OCI-LY7 (cell line): ENCODE data around the gene PRRX1. TPM values are rescaled to one million over a fixed set of nuclear protein-coding genes. Genes with fewer than 3 reads are reported as not detected.

ENCODE experiments used
- BruUV-seq: library from RNA; stranded (reverse); fragments of 400-500 nt; replicated peaks from 2 replicates; lab custom pipeline; 2021; lab: Mats Ljungman, UMichigan
- CTCF ChIA-PET: fragments of 300-600 bp; sonication (Branson Sonifier 250); formaldehyde crosslinking; loops from one replicate; lab custom pipeline; 2022; ENCODE audit warnings: antibody characterized with exemption; ENCODE audit not compliant: unreplicated experiment; lab: Charles Lee
- POLR2A ChIA-PET: fragments of 300-600 bp; sonication (Branson Sonifier 250); formaldehyde crosslinking; loops from one replicate; lab custom pipeline; 2022; ENCODE audit warnings: antibody characterized with exemption; lab: Charles Lee
- DNase-seq: peaks from one replicate; pipeline ENCODE4 v3.0.0-alpha.2; 2015; ENCODE audit warnings: low spot score
- H2AFZ ChIP-seq: fragments of 200-600 bp; sonication (generic), shearing (Covaris generic); 2 replicates; pipeline ENCODE4 v1.6.1; 2014; ENCODE audit warnings: mild to moderate bottlenecking, antibody characterized with exemption, low read length, moderate library complexity
- H3K27ac ChIP-seq: fragments of 200-600 bp; sonication (generic); 2 replicates; pipeline ENCODE4 v1.5.1; 2014; ENCODE audit warnings: mixed run types, low read depth, mild to moderate bottlenecking, moderate library complexity, low read length, inconsistent platforms; ENCODE audit not compliant: poor library complexity, severe bottlenecking
- H3K36me3 ChIP-seq: fragments of 200-600 bp; sonication (generic); 2 replicates; pipeline ENCODE4 v1.6.1; 2014; ENCODE audit warnings: mild to moderate bottlenecking, antibody characterized with exemption, low read length, moderate library complexity, mixed read lengths; ENCODE audit not compliant: insufficient read depth
- H3K4me1 ChIP-seq: fragments of 200-600 bp; sonication (generic); 2 replicates; pipeline ENCODE4 v1.5.1; 2014; ENCODE audit warnings: mild to moderate bottlenecking, low read length; ENCODE audit not compliant: insufficient read depth, poor library complexity, severe bottlenecking
- H3K4me2 ChIP-seq: fragments of 200-600 bp; sonication (generic); 2 replicates; pipeline ENCODE4 v1.6.1; 2014; ENCODE audit warnings: mild to moderate bottlenecking, low read length
- H3K4me3 ChIP-seq: fragments of 200-600 bp; sonication (generic); 2 replicates; pipeline ENCODE4 v1.5.1; 2014; ENCODE audit warnings: mild to moderate bottlenecking, low read depth, low read length; ENCODE audit not compliant: poor library complexity, severe bottlenecking
- H3K79me2 ChIP-seq: fragments of 200-600 bp; sonication (generic); 2 replicates; pipeline ENCODE4 v1.6.1; 2016; ENCODE audit warnings: low read depth, mild to moderate bottlenecking, low read length, moderate library complexity, mixed read lengths; ENCODE audit not compliant: insufficient read depth
- H3K9me2 ChIP-seq: fragments of 200-600 bp; sonication (generic); 2 replicates; pipeline ENCODE4 v1.6.1; 2016; ENCODE audit warnings: mild to moderate bottlenecking, low read length, mixed read lengths; ENCODE audit not compliant: insufficient read depth
- H3K9me3 ChIP-seq: fragments of 200-600 bp; sonication (generic); 2 replicates; pipeline ENCODE4 v1.6.1; 2014; ENCODE audit warnings: mild to moderate bottlenecking, mixed run types, low read length, mixed read lengths
- H4K20me1 ChIP-seq: fragments of 200-600 bp; sonication (generic); 2 replicates; pipeline ENCODE4 v1.6.1; 2014; ENCODE audit warnings: mild to moderate bottlenecking, antibody characterized with exemption, low read length, moderate library complexity, mixed read lengths; ENCODE audit not compliant: insufficient read depth
- EZH2phosphoT487 ChIP-seq: fragments of 200-600 bp; sonication (generic); IDR thresholded peaks from 2 replicates; pipeline ENCODE4 v1.6.1; 2018; ENCODE audit warnings: low read depth, borderline replicate concordance, mild to moderate bottlenecking, mixed run types, antibody characterized with exemption, low read length, moderate library complexity, mixed read lengths
- intact Hi-C: fragments of 100-400 bp; cut with micrococcal nuclease; formaldehyde crosslinking; loops from one replicate; pipeline ENCODE4 v1.10.0; 2022; ENCODE audit not compliant: unreplicated experiment
- total RNA-seq, 2 experiments: library from RNA; depleted of rRNA in 1 of 2; stranded (reverse); fragments of >200 nt in 1 of 2; shearing (Covaris generic) in 1 of 2; gene quantifications; 2 replicates each; pipeline ENCODE4 v1.2.3, GENCODE V29; 2014 to 2022
- TF ChIP-seq, protein P1 (sequence below): fragments of 200-600 bp; sonication (generic); conservative IDR thresholded peaks from 2 replicates; pipeline ENCODE4 v1.5.1; 2014; ENCODE audit warnings: mild to moderate bottlenecking, antibody characterized with exemption, low read length, moderate library complexity, mixed read lengths

PRRX1 gene
- total RNA-seq, 2 experiments from 2014 or later = not detected

DNA sequence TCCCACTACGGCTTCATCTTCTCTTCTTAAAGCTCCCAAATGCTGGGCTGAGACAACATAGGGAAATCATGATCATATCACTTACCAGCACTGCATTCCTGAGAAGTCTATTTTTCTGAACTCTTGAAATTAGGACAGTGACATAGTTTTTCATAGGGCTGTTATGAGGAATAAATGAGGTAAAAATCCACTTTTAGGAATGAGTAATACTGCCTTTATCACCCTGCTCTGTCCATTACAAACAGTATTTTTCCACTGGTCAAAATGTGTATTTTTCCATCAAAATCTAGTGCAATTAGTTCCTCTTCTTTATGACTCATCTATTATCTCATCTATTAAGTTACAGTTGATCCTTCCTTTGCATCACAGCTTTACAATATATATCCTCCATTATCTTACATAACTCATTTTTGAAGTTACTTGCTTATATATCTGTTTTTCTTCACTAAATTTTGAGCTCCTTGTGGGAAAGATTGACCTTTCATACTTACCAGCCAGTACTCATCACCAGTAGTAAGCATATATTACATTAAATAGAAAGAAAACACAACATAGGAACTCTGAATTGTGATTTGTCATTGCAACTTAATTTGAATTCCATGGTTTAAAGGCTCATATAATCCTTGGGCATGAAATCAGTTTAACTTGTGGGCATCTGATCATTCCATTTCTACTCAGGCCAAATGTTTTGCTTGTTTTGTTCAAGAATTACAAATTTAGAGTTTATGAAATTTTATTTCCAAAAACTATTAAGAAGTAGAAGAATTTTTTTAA is 37.1 kb downstream of the PRRX1 start:
- intact Hi-C loops = no loop called here
- no TSS peak for BruUV-seq

DNA sequence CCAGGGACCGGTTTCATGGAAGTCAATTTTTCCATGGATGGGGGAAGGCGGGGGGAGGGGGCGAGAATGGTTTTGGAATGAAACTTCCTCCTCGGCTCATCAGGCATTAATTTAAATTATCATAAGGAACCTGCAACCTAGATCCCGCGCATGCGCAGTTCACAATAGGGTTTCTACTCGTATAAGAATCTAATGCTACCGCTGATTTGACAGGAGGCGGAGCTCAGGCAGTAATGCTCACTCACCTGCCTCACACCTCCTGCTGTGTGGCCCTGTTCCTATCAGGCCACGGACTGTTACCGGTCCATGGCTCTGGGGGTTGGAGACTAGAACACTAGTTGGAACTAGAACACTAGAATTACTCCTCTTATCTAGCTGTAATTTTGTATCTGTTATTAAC is 38.0 kb downstream of the PRRX1 start:
- Histone ChIP-seq H3K4me2 (no peak overlapping the region), H3K4me1 (no peaks in the 10 kb centered on the region), H3K79me2 (no peaks in the 10 kb centered on the region), H3K9me3 (no peaks in the 10 kb centered on the region), H3K4me3 (no peak overlapping the region), H3K27ac (no peak overlapping the region), H2AFZ (no peak overlapping the region), H4K20me1 (0 out of 2 replicates have a peak, but pooled peaks cover 3% of the 10 kb centered on the region), H3K9me2 (no peaks in the 10 kb centered on the region), H3K36me3 (no peaks in the 10 kb centered on the region)
- CTCF ChIA-PET = no interaction called here
- intact Hi-C loops = no loop called here
- POLR2A ChIA-PET = no interaction called here
- BruUV-seq = no TSS peak
- TF ChIP-seq, protein P1, sequence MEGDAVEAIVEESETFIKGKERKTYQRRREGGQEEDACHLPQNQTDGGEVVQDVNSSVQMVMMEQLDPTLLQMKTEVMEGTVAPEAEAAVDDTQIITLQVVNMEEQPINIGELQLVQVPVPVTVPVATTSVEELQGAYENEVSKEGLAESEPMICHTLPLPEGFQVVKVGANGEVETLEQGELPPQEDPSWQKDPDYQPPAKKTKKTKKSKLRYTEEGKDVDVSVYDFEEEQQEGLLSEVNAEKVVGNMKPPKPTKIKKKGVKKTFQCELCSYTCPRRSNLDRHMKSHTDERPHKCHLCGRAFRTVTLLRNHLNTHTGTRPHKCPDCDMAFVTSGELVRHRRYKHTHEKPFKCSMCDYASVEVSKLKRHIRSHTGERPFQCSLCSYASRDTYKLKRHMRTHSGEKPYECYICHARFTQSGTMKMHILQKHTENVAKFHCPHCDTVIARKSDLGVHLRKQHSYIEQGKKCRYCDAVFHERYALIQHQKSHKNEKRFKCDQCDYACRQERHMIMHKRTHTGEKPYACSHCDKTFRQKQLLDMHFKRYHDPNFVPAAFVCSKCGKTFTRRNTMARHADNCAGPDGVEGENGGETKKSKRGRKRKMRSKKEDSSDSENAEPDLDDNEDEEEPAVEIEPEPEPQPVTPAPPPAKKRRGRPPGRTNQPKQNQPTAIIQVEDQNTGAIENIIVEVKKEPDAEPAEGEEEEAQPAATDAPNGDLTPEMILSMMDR = no peak
- TF ChIP-seq EZH2phosphoT487 = no peak
- DNase-seq = no peak

More for the DNA sequence above, 37.1 kb downstream of the PRRX1 start:
- Histone ChIP-seq H3K79me2 (no peaks in the 10 kb centered on the region), H3K36me3 (no peaks in the 10 kb centered on the region), H3K9me2 (no peaks in the 10 kb centered on the region), H3K4me2 (no peak overlapping the region), H3K9me3 (no peaks in the 10 kb centered on the region), H3K27ac (no peak overlapping the region), H4K20me1 (0 out of 2 replicates have a peak, but pooled peaks cover 3% of the 10 kb centered on the region), H3K4me3 (no peak overlapping the region), H2AFZ (no peak overlapping the region), H3K4me1 (no peaks in the 10 kb centered on the region)
- DNase-seq = no peak
- ChIA-PET POLR2A (no interaction called here), CTCF (no interaction called here)
- no peak for TF ChIP-seq EZH2phosphoT487
- TF ChIP-seq, protein P1 = no peak

DNA sequence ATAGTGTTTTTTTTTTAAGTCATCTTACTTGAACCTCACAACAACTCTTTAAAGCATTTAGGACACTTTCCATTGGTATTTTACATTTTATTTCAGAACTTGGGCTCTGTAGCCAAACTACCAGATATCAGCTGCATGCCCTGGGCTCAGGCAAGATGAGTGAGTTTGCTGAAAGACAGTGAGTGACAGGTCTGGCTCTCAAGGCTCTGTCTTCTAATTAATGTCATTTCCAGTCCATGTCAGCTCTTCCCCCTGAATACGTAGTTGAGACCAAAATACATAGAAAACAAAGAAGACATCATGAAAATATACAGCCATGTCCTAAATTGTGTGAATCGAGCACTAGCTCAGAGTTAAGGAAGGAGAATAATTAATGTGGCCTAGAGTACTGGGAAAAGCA is 39.7 kb downstream of the PRRX1 start:
- H4K20me1 ChIP-seq = 0 out of 2 replicates have a peak, but pooled peaks cover 3% of the 10 kb centered on the region
- POLR2A ChIA-PET = no interaction called here
- no peak overlapping the region for H3K4me3 ChIP-seq
- no peak overlapping the region for H3K4me2 ChIP-seq
- intact Hi-C loops = no loop called here
- DNase-seq = no peak
- BruUV-seq = no TSS peak
- H3K36me3 ChIP-seq = no peaks in the 10 kb centered on the region
- no peaks in the 10 kb centered on the region for H3K9me2 ChIP-seq
- no peaks in the 10 kb centered on the region for H3K9me3 ChIP-seq
- TF ChIP-seq EZH2phosphoT487 = no peak
- TF ChIP-seq, protein P1 = no peak
- H3K79me2 ChIP-seq = no peaks in the 10 kb centered on the region
- no peaks in the 10 kb centered on the region for H3K4me1 ChIP-seq
- no peak overlapping the region for H2AFZ ChIP-seq
- CTCF ChIA-PET = no interaction called here
- no peak overlapping the region for H3K27ac ChIP-seq
